DOHH2 (cell line): ENCODE data around the gene DTNB.

Experiments
- CTCF ChIP-seq: fragments of 200-600 bp; sonication (generic); IDR thresholded peaks from one replicate; pipeline ENCODE4 v1.5.1; 2014; ENCODE audit warnings: antibody characterized with exemption, mild to moderate bottlenecking, low read depth, low read length; ENCODE audit not compliant: poor library complexity, severe bottlenecking
- EZH2phosphoT487 ChIP-seq: fragments of 200-600 bp; sonication (generic); IDR thresholded peaks from 2 replicates; pipeline ENCODE4 v1.6.1; 2017; ENCODE audit warnings: borderline replicate concordance, mild to moderate bottlenecking, antibody characterized with exemption, low read length, moderate library complexity, mixed read lengths

DNA sequence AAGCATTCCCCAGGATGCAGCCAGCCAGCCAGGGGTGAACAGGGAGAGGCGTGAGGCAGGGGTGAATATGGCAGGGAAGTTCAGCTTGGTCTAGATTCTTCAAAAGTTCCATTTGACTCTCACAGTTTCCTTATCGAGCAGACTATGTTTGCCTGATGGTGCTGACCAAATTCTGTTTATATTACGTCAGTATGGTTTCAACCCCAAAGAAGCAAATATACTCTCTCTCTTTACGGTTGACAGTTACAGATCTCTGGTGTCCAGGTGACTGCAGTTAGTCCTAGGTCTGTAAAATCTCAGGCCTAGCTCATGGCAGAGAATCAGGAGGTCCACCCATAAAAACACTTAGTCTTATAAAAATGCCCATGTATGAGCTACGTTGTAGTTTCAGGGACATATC is 293.4 kb downstream of the DTNB start:
- TF ChIP-seq CTCF = no peak
- no peak for TF ChIP-seq EZH2phosphoT487
